COLO829 (cell line): ENCODE results near the gene BAIAP3.

Source experiments
- DNase-seq: peaks from one replicate; pipeline ENCODE4 v3.0.0; 2012; ENCODE audit warnings: low spot score

Gene BAIAP3

DNA sequence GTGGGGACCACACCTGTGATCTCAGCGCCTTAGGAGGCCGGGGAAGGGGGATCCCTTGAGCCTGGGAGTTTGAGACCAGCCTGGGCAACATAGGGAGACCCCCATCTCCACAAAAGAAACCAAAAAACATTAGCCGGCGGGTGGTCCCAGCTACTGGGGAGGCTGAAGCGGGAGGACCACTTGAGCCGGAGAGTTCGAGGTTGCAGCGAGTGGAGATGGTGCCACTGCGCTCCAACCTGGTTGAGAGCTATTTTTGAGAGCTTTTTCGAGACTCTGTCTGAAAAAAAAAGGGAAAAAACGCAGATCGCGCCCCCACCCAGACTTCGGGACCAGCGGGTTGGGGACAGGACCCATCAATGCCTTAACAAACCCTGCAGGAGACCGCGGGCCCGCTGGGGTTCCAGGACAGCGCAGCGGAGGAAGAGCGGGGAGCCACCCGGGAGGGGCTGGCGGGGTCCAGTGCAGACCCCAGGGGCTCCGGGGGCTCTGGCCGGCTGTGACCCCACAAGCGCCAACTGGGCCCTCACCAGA lies 762 bp upstream of the BAIAP3 start:
- no peak for DNase-seq

DNA sequence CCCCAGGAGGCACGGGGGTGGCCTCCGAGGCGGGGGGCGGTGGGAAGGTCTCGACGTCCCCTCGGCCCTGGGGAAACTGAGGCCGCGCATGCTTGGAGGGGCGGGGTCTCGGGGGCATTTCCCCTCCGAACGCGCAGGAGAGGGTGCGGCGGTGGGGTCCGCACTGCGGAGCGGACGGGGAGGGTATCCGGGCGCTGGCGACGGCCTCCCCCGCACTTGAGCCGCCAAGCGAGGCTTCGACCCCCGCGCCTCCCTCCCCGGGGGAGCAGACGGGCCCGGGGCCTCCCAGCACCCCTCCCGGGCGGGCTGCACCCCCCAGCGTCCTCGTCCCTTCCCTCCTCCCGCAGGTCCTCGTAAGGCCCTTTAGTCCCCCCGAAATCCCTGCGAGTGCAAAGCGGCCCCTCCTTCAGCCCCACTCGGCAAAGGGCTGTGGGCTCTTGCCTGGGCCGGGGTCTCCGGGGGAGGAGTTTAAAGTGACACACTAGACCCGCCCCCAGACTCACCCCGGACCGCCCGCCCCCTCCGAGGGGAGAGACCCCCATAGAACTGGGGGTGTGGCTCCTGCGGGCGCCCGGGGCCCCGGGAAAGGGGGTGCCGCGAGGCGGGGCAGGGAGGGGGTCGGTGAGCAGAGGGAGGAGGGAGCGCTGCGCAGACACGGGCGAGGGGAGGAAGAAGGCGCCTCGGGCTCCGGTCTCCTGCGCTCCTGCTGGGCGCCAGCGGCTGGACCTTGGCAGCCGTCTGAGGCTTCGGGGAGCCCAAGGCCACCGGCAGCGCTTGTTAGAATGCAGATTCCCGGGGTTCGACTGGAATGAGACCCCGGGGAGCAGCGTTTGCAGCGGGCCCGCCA lies 632 bp downstream of the BAIAP3 start:
- no peak for DNase-seq

DNA sequence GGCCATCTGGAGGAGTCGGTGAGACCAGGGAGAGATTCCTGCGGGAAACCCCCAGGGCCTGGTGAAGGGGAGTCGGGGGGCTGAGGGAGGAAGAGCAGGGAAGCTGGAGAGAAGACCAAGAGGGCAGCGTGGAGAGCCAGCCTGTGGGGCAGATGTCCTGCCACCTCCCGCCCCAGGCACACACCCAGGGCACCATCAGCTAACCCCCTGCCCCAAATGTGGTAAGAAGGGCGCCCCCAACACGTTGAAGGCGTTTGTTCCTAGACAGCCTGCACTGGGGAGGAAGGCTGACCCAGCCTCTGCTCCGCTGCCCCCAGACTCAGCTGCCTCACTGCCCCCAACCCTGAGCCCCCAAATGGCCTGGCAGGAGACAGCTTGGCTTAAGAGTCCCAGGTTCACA lies 1.3 kb downstream of the BAIAP3 start:
- DNase-seq = no peak

DNA sequence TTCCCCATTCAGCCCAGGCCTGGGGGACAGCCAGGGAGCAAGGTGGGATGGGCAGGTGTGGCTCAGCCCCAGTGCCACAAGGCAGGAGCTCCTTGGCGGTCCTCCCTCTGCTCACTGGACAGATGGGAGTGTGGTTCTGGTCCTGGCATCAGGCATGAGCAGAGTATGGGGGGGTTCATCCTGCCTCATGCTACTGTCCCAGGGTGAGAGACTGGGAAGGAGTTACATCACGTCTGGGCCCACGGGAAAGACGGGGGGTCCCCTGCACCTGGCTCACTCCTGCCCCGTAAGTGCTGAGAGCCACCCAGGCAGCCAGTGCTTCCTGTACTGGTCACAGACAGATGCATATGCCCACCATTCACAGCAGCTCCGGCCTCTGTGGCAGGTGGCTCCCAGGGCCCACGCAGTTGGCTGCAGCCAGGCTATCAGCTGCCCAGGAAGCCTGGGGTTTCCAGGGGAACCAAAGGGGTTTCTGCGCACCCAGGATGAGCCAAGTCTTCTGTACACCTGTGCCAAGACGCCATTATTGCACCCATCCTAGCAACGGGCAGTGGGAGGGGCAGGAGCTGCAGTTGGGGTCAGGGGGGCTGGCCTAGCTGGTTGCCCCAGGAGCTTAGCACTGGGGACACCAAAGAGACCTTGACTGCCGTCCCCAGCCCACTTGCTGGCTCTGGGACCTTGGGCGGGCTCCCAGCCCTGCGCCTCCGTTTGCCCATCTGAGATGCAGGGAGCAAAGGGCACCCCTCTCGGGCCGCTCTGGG lies 1.9 kb downstream of the BAIAP3 start:
- no peak for DNase-seq

DNA sequence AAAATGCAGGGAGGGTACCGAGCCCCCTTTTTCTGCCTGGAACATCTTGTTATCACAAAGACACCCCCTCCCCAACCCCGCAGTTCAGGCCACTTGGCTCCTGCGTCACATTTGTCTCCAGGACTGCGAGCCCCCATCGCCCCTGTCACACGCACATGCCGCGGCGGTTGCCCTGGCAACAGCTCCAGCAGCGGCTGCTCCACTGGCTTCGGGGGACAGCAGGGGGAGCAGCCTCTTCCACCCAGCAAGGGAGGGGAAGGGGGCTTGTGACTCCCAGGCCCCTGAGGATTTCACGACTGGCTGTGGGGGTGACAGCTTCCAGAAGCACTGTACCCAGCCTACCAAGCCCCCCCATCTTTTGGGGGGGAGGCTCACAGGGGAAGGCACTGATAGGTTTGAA lies 2.6 kb downstream of the BAIAP3 start:
- DNase-seq = no peak

DNA sequence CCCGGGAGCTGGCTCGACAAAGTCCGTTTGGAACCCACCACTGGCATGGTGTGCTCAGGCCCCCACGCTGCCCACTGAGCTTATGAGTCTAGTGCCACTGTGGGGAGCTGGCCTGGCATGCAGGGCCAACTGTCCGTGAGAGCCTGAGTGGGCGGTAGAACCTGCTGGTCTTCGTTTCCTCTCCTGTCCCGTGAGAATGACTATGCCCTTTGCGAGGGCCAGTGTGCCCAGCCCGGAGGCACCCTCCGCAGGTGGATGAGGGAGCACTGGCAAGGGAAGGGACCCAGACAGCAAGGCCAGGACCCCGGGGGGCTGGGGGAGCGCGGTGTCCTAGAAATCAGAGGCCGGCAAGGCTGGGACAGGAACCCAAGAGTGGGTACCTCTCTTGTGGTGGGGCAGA lies 3.2 kb downstream of the BAIAP3 start:
- DNase-seq = no peak

DNA sequence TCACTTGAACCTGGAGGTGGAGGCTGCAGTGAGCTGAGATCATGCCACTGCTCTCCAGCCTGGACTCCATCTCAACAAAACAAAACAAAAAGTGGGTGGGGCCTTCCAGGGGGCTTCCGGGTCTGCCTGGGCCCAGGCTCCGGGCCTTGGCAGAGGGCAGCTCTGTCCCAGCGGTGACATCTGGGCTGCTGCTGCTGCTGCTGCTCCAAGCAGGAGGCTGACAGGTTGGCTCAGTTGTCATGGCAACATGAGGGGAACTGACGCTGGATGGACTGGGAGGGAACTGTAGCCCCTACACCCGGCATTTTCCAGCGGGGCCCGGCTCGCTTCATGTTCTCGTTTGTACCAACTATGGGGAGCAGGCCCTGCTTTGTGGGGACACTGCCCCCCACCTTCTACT lies 4.0 kb downstream of the BAIAP3 start:
- DNase-seq = no peak

DNA sequence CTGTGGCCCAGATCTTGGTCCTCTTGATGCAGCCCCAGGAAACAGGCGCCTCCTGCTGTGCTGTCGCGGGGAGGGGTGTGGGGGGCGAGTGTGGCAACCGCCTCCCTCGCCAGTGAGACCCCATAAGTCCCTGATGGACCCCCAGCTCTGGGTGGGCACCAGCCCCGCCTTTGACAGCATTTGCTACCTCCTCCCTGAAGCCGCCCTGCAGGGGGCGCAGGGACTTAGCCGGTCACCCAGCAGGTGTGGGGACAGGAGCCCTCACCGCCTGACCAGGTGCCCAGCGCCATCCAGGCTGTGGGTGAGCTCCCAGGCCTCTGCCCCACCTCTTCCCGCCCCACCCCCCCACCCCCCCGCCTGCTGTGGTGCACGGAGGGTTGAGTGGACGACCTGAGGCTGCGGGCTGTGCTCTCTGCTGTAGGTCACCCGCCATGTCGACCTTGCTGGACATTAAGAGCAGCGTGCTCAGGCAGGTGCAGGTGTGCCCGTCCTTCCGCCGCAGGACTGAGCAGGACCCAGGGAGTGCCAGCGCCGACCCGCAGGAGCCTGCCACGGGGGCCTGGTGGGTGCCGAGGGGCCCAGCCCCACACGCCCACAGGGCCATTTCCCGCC lies 4.8 kb downstream of the BAIAP3 start:
- no peak for DNase-seq

DNA sequence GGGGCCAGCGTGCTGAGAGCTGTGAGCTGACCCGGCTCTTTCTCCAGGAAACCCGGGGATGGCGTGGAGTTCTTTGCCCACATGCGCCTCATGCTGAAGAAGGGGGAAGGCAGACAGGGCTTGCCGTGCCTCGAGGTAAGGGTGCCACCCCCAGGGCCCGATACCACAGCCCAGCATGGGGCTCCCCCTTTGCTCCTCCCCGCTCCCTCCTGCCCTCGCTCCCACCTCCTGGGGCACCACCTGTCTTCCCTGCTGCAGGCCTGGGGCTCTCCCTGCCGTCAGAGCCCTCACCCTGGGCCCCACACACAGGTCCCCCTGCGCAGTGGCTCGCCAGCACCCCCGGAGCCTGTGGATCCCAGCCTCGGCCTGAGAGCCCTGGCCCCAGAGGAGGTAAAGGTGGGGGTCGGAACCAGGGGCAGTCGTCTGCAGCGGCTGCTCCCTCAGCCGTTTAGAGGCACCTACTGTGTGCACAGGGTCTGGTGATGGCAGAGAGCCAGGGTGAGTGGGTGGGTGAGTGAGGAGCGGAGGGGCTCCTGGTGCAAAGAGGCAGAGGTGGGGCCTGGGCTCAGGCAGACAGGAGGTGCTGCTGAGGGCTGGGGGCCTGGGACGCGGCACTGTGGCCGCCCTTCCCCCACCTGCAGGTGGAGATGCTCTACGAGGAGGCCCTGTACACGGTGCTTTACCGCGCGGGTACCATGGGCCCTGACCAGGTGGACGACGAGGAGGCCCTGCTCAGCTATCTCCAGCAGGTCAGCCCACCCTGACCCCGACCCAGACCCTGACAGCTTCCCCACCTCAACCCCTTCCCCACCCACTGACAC lies 5.6 kb downstream of the BAIAP3 start:
- DNase-seq = no peak

DNA sequence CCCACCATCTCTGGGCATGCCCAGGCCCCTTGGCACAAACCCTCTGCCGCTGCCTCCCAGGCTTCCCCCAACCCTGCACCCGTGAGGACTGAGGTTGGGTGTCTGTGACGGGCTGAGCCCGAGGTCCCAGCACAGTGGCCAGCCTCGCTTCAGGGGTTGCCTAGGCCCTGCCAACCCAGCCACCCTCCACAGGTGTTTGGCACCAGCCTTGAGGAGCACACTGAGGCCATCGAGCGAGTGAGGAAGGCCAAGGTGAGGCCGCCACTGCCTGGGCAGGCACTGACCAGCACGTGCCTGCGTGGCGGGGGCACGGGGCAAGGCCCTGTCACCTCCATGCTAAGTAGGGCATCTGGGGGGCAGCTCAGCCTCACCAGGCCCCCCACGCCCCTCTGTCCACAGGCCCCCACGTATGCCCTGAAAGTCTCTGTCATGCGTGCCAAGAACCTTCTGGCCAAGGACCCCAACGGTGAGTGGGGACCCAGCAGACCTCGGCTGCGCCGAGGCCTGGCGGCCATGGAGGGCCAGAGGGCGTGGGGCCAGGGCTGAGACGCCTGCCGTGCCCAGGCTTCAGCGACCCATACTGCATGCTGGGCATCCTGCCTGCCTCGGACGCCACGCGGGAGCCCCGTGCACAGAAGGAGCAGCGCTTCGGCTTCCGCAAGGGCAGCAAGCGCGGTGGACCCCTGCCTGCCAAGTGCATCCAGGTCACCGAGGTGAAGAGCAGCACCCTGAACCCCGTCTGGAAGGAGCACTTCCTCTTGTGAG lies 7.5 kb downstream of the BAIAP3 start:
- DNase-seq = no peak

DNA sequence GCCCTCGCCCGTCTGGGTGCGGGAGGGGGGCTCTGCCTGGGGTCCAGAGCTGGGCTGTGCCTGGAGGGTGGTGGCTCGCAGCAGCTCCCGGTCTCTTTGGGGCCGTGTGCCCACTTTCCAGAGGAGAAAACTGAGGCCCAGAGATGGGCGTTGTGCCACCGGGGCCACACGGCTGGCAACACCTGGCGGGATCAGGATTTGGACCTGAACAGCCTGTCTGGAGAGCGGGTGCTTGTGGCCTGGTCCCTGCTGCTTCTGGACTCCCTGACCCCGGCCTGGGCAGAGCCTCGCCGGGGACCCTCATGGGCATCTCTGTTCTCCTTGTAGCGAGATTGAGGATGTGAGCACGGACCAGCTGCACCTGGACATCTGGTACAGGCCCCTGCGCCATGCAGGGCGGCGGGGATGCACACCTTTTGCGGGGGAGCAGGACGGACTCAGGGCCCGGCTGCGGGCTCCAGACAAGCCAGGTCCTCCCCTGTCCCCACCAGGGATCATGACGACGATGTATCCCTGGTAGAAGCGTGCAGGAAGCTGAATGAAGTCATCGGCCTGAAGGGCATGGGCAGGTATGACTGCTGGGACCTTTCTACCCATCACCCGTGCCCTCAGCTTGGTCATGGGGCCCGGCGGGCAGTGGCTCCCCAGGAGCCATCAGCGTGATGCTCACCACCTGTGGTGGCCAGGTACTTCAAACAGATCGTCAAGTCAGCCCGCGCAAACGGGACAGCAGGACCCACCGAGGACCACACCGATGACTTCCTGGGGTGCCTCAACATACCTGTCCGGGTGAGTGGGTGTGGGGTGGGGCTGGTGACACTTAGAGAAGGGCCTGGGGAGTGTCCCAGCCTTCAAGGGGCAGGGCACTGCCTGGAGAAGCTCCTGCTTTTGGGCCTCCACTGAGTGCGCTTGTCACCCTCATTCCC lies 8.3 kb downstream of the BAIAP3 start:
- no peak for DNase-seq

DNA sequence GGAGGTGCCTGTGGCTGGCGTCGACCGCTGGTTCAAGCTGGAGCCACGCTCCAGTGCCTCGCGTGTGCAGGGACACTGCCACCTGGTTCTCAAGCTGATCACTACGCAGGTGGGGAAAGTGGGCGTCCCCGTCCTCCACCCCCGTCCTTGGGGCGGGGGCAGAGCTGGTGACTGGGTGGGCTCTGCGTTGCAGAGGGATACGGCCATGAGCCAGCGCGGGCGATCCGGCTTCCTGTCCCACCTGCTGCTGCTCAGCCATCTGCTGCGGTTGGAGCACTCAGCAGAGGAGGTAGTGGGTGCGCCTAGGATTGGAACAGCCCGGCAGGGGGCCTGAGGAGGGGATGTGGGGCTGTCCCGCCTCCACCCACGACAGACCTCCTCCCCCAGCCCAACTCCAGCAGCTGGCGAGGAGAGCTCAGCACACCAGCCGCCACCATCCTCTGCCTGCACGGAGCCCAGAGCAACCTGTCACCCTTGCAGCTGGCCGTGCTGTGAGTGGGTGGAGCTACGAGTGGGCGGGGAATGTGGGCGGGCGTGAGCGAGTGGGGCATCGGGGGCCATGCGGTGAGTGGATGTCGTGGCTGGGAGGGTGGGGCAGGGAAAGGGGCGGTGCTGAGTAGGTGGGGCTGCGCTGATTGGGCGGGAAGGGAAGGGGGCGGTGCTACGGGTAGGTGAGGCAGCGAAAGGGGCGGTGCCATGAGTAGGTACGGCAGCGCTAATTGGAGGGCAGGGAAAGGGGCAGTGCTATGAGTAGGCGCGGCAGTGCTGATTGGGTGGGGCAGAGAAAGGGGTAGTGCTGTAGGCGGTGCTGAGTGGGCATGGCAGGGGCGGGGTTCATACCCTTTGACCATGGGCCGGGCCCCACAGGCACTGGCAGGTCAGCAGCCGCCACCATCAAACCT lies 9.3 kb downstream of the BAIAP3 start:
- peak; percentile 100 for DNase-seq

DNA sequence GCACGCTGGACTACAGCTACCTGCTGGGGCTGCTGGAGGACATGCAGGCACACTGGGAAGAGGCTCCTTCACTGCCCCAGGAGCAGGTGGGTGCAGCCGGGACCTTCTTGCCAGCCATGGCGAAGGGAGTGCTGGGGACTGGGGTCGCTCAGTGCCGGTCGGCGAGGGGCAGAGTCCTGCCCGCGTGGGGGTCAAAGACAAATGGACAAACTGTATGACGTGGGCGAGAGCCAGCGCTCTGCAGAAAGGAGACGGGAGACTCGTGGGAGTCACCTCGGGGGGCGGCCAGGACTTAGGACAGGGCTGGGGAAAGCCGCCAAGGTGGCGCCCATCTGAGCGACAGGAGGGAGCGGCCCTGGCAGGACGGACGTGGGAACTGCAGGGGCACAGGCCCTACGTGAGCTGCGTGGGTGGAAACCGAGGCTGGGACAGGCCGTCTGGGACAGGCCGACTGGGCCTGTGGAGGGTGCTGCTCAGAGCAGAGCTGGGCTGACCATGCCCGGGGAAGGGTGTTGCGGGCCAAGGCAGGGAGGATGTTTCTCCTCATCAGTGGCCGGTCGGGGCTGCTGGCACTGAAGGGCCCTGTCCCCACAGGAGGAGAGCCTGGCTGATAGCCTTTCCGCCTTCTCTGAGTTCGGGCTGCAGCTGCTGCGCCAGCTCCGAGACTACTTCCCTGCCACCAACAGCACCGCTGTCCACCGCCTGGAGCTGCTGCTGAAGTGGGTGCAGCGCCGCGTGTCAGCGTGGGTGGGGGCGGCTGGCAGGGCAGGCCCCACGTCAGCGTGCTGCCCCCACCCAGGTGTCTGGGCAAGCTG lies 10.2 kb downstream of the BAIAP3 start:
- no peak for DNase-seq

DNA sequence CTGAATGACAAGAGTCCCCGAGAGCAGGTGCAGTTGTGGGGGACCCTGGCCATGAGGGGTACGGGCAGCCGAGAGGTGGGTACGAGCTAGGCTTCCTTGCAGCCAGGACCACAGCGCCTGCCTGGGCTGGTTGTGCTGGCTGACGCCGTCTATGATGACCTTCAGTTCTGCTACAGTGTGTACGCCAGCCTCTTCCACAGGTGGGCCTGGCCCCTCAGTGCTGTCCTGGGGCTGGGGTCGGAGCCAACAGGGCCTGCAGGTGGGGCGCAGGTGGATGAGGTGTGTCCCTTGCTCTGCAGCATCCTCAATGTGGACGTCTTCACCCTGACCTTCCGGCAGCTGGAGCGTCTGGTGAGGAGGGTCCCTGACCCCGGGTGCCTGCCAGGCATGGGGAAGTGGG lies 11.1 kb downstream of the BAIAP3 start:
- DNase-seq = no peak

DNA sequence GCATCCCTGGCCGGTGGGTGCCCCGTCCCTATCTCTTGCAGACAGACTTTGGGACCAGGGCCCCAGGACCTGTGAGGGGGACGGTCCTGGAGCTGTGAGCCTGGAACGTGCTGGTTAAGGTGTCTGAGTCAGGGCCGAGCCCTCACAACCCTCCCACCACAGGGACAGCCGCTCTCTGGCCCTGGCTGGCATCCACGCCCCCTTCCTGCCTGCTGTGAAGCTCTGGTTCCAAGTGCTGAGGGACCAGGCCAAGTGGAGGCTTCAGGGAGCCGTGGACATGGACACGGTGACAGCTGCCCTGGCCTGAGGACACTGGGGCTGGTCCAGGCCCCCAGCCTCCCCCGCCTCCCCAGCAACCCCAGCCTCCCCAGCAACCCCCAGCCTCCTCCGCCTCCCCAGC lies 11.6 kb downstream of the BAIAP3 start:
- DNase-seq = no peak

DNA sequence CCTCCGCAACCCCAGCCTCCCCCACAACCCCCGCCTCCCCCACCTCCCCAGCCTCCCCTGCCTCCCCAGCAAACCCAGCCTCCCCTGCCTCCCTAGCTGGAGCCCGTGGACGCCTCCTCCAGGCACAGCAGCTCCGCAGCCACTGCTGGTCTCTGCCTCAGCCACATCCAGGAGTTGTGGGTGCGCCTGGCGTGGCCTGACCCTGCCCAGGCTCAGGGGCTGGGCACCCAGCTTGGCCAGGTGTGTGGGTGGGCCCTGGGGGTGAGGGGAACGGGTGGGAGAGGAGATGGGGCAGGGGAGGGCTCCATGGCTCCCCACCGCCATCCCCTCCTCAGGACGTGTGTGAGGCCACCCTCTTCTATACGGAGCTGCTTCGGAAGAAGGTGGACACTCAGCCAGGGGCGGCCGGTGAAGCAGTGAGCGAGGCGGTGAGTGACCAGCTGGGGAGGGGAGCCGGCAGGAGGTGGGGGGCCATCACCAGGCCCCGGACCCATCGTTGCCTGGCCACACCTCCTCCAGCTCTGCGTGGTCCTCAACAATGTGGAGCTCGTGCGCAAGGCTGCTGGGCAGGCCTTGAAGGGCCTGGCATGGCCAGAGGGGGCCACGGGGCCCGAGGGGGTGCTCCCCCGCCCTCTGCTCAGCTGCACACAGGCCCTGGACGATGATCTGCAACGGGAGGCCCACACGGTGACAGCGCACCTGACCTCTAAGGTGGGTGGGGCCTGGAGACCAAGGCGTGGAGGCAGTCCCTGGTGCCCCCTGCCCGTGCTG lies 12.4 kb downstream of the BAIAP3 start:
- no peak for DNase-seq
